Measurements from ENCODE around the gene HRC.

HRC gene

DNA sequence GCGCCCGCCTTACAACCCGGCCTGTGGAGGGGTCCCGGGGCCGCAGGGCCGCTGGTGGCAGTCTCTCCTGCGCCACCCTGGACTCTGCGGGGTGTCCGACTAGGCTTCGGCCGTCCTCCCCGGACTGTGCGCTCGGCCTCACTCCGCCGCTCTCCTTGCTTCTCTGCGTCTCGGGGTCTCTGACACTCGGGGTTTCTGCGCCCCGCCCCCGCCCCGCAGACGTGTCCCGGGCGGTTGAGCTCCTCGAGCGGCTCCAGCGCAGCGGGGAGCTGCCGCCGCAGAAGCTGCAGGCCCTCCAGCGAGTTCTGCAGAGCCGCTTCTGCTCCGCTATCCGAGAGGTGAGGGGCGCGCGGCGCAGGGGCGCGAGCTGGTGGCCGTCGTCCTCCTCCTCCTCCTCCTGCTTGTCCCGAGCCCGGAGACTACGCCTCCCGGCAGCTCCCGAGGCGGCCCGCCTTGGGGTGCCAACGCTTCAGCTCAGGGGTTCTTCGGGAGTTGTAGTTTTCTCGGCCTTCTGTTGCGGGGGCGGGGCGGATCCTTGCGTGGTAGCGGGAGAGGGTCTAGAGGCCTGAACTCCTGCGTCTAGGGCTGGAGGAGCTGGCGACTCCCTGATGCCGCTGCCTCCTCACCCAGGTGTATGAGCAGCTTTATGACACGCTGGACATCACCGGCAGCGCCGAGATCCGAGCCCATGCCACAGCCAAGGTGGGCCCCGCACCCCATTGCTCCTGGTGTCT lies 40.4 kb downstream of the HRC start:
- DNase-seq (ENCODE audit: low spot score) = no peak

DNA sequence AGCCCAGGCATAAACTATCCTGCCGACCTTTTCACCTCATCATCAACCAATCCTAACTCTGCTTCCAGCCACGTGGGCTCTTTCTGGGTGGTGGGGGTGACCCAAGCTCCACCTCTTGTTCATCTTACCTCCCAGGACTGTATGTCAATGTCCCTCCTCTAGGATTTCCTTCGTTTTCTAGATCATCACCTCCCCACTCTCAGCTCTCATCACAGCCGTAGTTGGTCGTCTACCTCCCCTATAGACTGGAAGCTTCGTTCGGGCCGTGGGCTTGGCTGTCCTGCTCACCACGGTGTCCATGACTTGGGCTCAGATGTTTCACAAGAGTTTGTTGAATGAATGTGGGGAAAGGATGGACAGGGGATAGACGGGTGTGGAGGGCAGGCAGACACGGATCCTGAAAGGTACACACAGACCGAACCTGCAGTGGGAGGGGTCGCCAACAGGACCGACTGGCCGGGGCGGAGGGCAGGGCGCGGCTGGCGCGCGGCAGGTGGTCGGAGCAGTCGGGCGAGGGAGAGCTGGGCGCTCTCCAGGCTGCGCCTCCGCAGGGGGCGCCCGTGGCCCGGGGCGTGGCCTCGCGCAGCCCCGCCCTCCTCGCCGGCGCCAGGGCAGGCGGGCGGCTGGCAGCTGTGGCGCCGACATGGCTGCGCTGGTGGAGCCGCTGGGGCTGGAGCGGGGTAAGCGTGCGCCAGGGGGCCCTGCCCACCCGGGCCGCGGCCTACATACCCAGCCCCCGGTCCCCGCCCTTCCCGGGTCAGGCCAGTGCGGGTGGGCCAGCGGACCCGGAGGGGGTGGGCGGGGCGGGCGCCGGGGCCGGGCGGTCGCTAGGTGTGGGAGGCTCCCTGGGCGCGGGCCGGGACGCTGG lies 41.2 kb downstream of the HRC start, which contains the start of gene LIN7B:
Gene LIN7B (plus strand): TSS at position 609 of the 868 bp plus-strand sequence. CDS start 35 bp downstream, at position 644.
- peak; percentile 76 for DNase-seq (ENCODE audit: low spot score)

DNA sequence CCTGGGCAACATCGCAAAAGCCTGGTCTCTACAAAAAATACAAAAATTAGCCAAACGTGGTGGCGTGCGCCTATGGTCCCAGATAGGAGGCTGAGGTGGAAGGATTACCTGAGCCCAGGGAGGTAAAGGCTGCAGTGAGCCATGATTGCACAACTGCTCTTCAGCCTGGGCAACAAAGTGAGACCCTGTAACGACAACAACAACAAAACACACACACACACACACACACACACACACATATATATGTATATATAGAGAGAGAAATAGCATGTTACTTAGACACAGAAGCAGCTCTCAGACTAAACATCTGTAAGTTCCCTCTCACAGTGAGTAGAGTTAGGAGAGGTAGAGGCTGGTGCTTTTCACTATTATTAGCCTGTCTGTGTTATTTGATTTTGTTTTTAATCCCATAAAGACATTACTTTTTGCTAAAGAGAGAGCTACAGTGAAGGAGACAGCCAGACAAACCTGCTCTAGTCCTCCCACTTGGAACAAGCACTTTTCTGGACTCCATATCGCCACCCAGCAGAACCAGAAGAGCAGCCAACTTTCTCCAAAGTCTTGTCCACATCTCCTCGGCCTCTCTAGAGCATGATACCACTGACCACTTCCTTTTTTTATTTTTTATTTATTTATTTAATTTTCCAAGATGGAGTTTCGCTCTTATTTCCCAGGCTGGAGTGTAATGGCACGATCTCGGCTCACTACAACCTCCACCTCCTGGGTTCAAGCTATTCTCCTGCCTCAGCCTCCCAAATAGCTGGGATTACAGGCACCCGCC lies 43.8 kb downstream of the HRC start:
- no peak for DNase-seq (ENCODE audit: low spot score)

DNA sequence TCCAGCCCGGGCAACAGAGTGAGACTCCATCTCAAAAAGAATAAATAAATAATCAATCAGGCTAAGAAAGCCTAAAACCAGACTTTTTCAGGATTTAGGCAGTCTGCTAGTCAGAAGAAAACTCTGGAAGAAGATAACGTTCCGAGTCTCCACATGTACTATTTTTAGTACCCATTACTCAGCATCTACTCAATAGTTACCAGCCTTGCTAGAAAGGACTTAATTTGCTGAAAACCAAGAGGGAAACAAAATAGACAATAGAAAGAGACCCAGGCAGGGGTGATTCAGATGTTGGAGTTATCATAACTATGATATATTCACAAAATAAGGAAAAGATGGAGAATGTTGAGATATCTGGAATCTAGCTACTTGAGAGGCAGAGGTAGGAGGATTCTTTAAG lies 44.6 kb downstream of the HRC start:
- no peak for DNase-seq (ENCODE audit: low spot score)

DNA sequence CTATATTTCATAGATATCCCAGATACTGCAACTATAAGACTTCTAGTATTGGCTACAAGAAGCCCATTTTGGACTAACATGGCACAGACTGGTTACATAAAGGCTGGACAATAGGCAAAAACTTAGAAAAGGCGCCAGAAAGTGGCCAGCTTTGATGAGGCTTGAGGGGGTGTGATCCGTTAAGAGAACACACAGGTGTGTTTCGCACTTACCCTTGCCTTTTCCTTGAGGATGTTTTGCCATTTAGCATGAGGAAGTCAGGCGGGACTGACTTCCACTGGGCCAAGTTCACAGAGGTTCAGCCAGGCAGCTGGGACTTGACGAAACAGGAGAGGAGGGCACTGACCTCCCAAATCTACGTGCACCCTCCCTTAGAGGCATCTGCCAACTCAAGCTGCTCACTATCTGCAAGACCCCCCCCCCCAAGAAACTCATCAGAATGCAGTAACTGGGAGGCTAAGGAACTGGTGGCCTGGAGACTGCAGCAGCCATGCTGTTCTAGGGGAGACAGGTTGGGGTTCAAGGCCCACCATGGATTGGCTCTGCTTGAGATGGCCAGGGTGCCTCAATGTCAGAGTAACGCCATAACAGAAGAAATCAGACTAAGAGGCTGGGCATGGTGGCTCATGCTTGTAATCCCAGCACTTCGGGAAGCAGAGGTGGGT lies 45.5 kb downstream of the HRC start:
- no peak for DNase-seq (ENCODE audit: low spot score)

DNA sequence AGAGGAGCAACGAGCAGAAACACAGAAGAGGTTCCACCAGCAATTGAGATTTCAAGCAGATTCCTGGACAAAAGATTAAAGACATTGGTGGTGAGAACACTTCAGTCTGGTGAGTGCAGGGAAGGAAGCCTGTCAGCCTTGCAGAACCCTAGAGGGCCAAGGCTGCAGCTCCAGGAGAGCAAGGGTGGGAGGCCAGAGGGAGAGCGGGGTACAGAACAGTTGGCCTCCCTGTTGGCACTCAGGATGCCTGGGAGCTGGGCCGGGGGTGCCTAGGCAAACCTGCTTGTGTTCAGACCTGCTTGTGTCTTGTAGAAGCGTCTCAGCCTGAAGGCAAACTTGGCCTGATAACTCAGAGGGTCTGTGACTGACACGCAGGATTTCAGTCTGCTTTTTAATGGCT lies 46.1 kb downstream of the HRC start:
- no peak for DNase-seq (ENCODE audit: low spot score)

DNA sequence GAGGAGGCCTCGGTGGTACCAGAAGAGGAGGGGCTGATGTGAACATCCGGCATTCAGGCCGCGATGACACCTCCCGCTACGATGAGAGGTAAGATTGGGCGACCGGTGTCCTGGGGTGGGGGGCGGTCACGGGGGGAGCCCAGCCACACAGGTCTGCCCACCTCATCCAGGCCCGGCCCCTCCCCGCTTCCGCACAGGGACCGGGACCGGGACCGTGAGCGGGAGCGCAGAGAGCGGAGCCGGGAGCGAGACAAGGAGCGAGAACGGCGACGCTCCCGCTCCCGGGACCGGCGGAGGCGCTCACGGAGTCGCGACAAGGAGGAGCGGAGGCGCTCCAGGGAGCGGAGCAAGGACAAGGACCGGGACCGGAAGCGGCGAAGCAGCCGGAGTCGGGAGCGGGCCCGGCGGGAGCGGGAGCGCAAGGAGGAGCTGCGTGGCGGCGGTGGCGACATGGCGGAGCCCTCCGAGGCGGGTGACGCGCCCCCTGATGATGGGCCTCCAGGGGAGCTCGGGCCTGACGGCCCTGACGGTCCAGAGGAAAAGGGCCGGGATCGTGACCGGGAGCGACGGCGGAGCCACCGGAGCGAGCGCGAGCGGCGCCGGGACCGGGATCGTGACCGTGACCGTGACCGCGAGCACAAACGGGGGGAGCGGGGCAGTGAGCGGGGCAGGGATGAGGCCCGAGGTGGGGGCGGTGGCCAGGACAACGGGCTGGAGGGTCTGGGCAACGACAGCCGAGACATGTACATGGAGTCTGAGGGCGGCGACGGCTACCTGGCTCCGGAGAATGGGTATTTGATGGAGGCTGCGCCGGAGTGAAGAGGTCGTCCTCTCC lies 47.4 kb downstream of the HRC start:
- no peak for DNase-seq (ENCODE audit: low spot score)

DNA sequence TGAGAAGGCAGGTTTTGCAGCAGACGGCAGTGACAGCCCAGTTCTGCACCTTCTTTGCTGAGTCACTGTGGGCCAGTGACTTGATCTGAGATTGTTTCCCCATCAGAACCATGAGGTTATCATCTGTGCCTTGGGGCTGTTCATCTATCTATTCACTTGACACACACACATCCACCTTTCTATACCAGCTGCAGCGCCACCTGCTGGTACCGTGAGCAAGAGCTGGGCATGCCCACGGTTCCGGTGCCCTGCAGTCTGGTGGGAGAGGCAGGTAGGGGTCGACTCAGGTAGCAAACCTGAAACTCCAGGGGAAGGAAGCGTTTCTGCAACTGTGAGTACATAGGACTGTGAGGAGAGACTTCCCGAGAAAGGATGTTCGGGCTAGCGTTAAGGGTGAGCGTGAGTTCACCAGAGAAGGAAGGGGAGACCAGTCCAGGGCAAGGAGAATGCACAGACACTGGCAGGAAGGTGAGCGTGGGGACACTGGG lies 48.5 kb downstream of the HRC start:
- peak; percentile 72 for DNase-seq (ENCODE audit: low spot score)

DNA sequence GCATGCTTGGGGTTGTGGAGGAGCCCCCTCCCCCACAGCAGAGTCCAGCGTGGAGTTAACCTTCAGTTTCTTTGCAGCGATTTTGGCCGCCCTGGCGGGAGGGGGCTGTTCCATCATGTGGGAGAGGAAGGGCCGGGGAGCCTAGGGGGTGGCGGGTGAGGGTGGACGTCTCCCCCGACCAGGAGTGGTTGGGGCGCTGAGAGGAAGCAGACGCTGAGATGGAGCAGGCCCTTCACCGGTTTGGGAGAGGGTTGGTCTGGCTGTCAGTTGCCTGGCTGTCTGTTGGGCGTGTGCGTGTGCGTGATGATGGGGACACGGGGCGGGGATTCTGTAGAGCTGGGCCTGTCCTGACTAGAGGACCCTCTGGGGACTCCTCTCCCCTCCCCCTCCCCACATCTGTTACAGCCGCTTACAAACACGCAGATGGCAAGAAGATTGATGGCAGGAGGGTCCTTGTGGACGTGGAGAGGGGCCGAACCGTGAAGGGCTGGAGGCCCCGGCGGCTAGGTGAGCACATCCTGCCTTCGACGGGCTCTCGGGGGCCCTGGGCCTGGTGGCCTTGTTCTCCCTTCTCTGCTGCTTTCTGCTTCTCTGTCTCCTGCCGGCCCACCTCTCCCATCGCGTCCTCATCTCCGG lies 50.8 kb downstream of the HRC start:
- no peak for DNase-seq (ENCODE audit: low spot score)

DNA sequence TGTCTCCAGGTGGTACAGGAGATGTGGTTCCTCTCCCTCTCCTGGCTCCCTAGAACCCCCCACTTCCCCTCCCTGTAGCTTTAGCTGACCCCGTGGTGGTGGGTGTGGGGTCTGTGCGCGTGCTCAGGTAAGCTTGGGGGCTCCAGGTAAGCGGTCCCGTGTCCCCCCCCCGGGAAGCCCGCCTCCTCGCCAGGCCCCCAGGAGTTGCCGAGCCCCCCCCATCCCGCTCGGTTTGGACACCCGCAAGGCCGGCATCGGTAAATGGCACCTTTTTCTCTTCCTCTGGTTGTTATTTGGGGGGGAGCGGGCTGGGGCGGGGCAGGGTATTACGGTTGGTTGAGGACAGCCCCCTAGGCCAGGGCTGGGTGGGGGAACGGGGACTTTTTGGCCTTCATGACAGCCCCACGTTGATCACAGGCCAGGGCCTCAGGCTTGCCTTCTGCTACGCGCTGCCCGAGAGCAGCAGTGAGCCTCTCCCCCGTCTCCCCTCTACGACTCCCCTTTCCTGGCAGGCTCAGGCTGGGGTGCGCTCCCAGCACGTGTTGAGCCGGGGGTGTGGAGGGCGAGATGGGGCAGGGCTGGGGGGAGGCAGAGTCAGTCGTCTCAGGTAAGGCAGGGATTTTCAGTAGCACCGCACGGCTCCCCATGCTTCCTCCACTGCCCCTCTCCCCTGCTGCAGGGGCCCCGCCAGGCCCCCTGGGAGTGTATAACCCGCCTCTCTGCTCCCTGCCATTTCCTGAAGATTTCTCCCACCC lies 51.7 kb downstream of the HRC start:
- DNase-seq (ENCODE audit: low spot score) = no peak

DNA sequence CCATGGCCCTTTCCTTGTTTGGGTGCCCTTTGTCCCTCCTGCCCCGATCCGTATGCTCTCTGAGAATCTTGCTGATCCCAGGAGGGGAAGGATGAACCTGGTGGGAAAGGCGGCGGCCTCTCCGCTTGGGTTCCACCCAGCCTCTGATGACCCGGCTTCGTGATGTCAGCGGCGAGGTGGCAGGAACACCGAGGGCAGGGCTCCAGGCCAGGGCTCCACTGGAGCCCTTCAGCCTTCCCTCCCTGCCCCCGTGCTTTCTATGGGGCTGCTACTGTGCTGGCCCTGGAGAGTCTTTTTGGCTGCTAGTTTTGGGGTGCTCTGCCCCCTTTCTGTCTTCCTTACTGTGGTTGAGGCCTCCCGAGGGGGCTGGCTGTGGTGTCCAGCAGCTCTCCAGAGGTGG lies 52.9 kb downstream of the HRC start:
- DNase-seq (ENCODE audit: low spot score) = no peak
